Endothelial cell (in vitro differentiated cells): Measurements from ENCODE around the gene THSD4. TPM values are rescaled to one million over a fixed set of nuclear protein-coding genes. Genes with fewer than 3 reads are reported as not detected.

ENCODE experiments used
- DNase-seq: peaks from one replicate; pipeline ENCODE4 v3.0.0; 2021; ENCODE audit warnings: low spot score
- H3K27ac Mint-ChIP-seq: one replicate; pipeline ENCODE4 v1.8.0; 2021; ENCODE audit warnings: mixed read lengths, inconsistent platforms; ENCODE audit not compliant: unreplicated experiment
- H3K27me3 Mint-ChIP-seq: one replicate; pipeline ENCODE4 v1.8.0; 2021; ENCODE audit warnings: mild to moderate bottlenecking, moderate library complexity, mixed read lengths, inconsistent platforms; ENCODE audit not compliant: unreplicated experiment
- H3K36me3 Mint-ChIP-seq: one replicate; pipeline ENCODE4 v1.8.0; 2021; ENCODE audit warnings: mild to moderate bottlenecking, low read depth, mixed read lengths, inconsistent platforms; ENCODE audit not compliant: unreplicated experiment
- H3K4me1 Mint-ChIP-seq: one replicate; pipeline ENCODE4 v1.8.0; 2021; ENCODE audit warnings: mild to moderate bottlenecking, mixed read lengths, inconsistent platforms; ENCODE audit not compliant: unreplicated experiment
- H3K4me3 Mint-ChIP-seq: one replicate; pipeline ENCODE4 v1.8.0; 2021; ENCODE audit warnings: mild to moderate bottlenecking, mixed read lengths, inconsistent platforms; ENCODE audit not compliant: unreplicated experiment
- H3K9me3 Mint-ChIP-seq: one replicate; pipeline ENCODE4 v1.8.0; 2021; ENCODE audit warnings: mixed read lengths, inconsistent platforms; ENCODE audit not compliant: unreplicated experiment
- CTCF ChIP-seq: fragments of 200-600 bp; sonication (generic); IDR thresholded peaks from one replicate; pipeline ENCODE4 v1.5.0; 2021; ENCODE audit warnings: antibody characterized with exemption; ENCODE audit not compliant: unreplicated experiment
- long read RNA-seq: library from polyadenylated mRNA; unstranded; transcript quantifications from one replicate; pipeline ENCODE4 v2.0.0, GENCODE V29; 2020; ENCODE audit not compliant: unreplicated experiment
- total RNA-seq: library from RNA; stranded (reverse); fragmentation: NEBNext Ultra II Directional; extraction: Animal tissue kit (Norgen Biotek cat#: 25700); gene quantifications from one replicate; pipeline ENCODE4 v1.2.1, GENCODE V29; 2021; ENCODE audit not compliant: unreplicated experiment

The THSD4 gene
- 0.92 TPM for total RNA-seq
- long read RNA-seq = 0 reads

- Mint-ChIP-seq H3K27ac (no peak within 1 kb of the TSS), H3K9me3 (no peaks in the 10 kb centered on the region), H3K27me3 (peaks cover 12% of the 10 kb centered on the region), H3K4me1 (peaks cover 23% of the 10 kb centered on the region), H3K36me3 (no peaks in the 10 kb centered on the region), H3K4me3 (peak within 1 kb of the TSS; percentile 91)
- peak; percentile 99 for TF ChIP-seq CTCF
- peak; percentile 81 for DNase-seq
Observed at GRCh38 chr15:71114887-71115566, at the start of gene THSD4. TSS of gene THSD4 (plus strand) at chr15:71115471.

GRCh38 chr15:71066983-71067382 lies 48.3 kb upstream of the THSD4 start:
- Mint-ChIP-seq H3K27me3 (no peaks in the 10 kb centered on the region), H3K9me3 (no peaks in the 10 kb centered on the region), H3K27ac (no peak overlapping the region), H3K4me1 (no peaks in the 10 kb centered on the region), H3K36me3 (no peaks in the 10 kb centered on the region), H3K4me3 (no peak overlapping the region)
- no peak for DNase-seq
- TF ChIP-seq CTCF = no peak

GRCh38 chr15:71069693-71070092 lies 45.6 kb upstream of the THSD4 start:
- no peaks in the 10 kb centered on the region for H3K36me3 Mint-ChIP-seq
- H3K4me3 Mint-ChIP-seq = no peak overlapping the region
- H3K9me3 Mint-ChIP-seq = no peaks in the 10 kb centered on the region
- no peak for TF ChIP-seq CTCF
- no peaks in the 10 kb centered on the region for H3K27me3 Mint-ChIP-seq
- no peaks in the 10 kb centered on the region for H3K4me1 Mint-ChIP-seq
- no peak overlapping the region for H3K27ac Mint-ChIP-seq
- DNase-seq = no peak

- H3K4me1 Mint-ChIP-seq = no peaks in the 10 kb centered on the region
- TF ChIP-seq CTCF = no peak
- no peaks in the 10 kb centered on the region for H3K9me3 Mint-ChIP-seq
Observed at GRCh38 chr15:71071529-71071928, 43.7 kb upstream of the THSD4 start.

GRCh38 chr15:71072423-71072822 lies 42.8 kb upstream of the THSD4 start:
- Mint-ChIP-seq H3K9me3 (no peaks in the 10 kb centered on the region), H3K27me3 (no peaks in the 10 kb centered on the region), H3K27ac (no peak overlapping the region), H3K36me3 (no peaks in the 10 kb centered on the region), H3K4me3 (no peak overlapping the region), H3K4me1 (no peaks in the 10 kb centered on the region)
- no peak for DNase-seq
- no peak for TF ChIP-seq CTCF

More at GRCh38 chr15:71071529-71071928, 43.7 kb upstream of the THSD4 start:
- DNase-seq = no peak
- H3K27me3 Mint-ChIP-seq = no peaks in the 10 kb centered on the region
- H3K27ac Mint-ChIP-seq = no peak overlapping the region
- no peaks in the 10 kb centered on the region for H3K36me3 Mint-ChIP-seq
- H3K4me3 Mint-ChIP-seq = no peak overlapping the region
